Mucosa of rectum (tissue), 2 donors: ENCODE results near the gene OR4D9.

Experiments used
- H3K27ac ChIP-seq, 2 donors: one replicate each; pipeline ENCODE4 v1.7.0; 2013; ENCODE audit warnings: inconsistent platforms in 2 of 2, low read depth in 2 of 2, low read length in 2 of 2
- H3K27me3 ChIP-seq, 2 donors: one replicate each; pipeline ENCODE4 v1.7.0; 2013; ENCODE audit warnings: low read length in 2 of 2; ENCODE audit not compliant: control insufficient read depth in 2 of 2, insufficient read depth in 2 of 2
- H3K36me3 ChIP-seq, 2 donors: one replicate each; pipeline ENCODE4 v1.7.0; 2013; ENCODE audit warnings: low read length in 2 of 2; ENCODE audit not compliant: control insufficient read depth in 2 of 2, insufficient read depth in 2 of 2
- H3K4me1 ChIP-seq, 2 donors: one replicate each; pipeline ENCODE4 v1.7.0; 2013; ENCODE audit warnings: low read length in 2 of 2, mild to moderate bottlenecking in 1 of 2; ENCODE audit not compliant: control insufficient read depth in 2 of 2, insufficient read depth in 2 of 2
- H3K4me3 ChIP-seq, 2 donors: one replicate each; pipeline ENCODE4 v1.7.0; 2013; ENCODE audit warnings: low read length in 2 of 2
- H3K9ac ChIP-seq, 2 donors: one replicate each; pipeline ENCODE4 v1.7.0; 2013; ENCODE audit warnings: low read length in 2 of 2, low read depth in 1 of 2, mild to moderate bottlenecking in 1 of 2
- H3K9me3 ChIP-seq, 2 donors: one replicate each; pipeline ENCODE4 v1.7.0; 2013; ENCODE audit warnings: low read length in 2 of 2; ENCODE audit not compliant: control insufficient read depth in 2 of 2
- donor health status: healthy.
- donor health status: Normal muscosa, but diverticular disease.

The OR4D9 gene

DNA sequence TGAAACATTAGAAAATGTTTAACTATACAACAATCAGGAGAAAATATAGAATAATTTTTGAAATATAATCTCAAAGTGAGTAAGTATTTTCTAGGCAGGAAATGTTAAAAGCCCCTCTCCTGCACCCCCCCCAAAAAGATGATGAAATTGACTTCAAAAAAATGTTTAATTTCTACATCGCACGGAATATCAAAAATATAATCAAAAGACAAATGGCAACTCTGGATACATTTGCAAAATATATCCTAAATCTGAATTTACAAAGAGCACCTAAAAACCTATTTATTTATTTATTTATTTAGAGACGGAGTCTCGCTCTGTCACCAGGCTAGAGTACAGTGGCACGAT, 36.9 kb downstream of the OR4D9 start:
- no peaks in the 10 kb centered on the region for H3K27me3 ChIP-seq
- no peaks in the 10 kb centered on the region for H3K9me3 ChIP-seq
- no peaks in the 10 kb centered on the region for H3K36me3 ChIP-seq
- H3K27ac ChIP-seq: no peak overlapping the region
- no peak overlapping the region for H3K9ac ChIP-seq
- H3K4me1 ChIP-seq: peaks cover 5 to 11% of the 10 kb centered on the region in 2 donors
- H3K4me3 ChIP-seq: no peak overlapping the region

- Histone ChIP-seq H3K27me3 (no peaks in the 10 kb centered on the region), H3K9ac (peak overlapping the region; percentile 66 to 71)
Measured at GRCh38 chr11:59550368-59550841, 39.1 kb downstream of the OR4D9 start.

DNA sequence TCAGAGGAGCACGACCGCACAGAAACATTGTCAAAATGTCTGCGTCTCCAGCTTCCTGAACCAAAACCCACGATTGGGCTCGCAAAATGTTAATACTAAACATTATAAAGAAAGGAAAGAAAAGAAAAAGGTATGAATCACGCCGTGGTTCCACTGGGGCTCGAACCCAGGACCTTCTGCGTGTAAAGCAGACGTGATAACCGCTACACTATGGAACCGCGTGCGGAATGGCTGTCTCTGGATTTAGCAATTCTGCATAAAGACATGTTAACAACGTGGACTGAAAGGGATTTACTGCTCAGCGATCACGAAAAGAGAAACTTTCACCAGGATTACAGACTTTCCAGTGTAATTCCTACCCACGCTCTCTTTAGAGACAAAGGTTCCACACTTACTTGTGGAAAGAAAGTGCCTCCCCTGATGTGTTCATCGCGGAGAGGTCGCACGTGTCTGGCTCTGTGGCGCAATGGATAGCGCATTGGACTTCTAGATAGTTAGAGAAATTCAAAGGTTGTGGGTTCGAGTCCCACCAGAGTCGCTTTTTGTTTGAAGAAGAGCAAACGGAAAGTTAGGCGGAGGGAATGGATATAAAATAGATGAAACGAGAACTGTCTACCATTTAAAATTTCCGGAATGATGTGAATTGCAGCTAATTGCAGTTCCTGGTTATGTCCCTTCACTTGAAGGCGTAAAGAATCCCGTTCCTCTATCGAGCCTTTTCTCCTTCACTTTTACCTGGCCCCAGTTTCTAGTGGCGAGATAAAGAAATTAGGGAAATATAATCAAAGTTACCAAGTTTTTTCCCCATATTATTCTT, 39.7 kb downstream of the OR4D9 start:
- Histone ChIP-seq H3K9ac (peak overlapping the region; percentile 66 to 71), H3K4me3 (peak overlapping the region; percentile 76 to 79), H3K9me3 (no peaks in the 10 kb centered on the region), H3K27me3 (no peaks in the 10 kb centered on the region), H3K4me1 (peaks cover 5 to 11% of the 10 kb centered on the region in 2 donors), H3K27ac (peak overlapping the region; percentile 74 to 77), H3K36me3 (no peaks in the 10 kb centered on the region)

More at GRCh38 chr11:59550368-59550841, 39.1 kb downstream of the OR4D9 start:
- H3K4me1 ChIP-seq: peaks cover 5 to 11% of the 10 kb centered on the region in 2 donors
- H3K4me3 ChIP-seq: peak overlapping the region; percentile 76 to 79
- no peaks in the 10 kb centered on the region for H3K36me3 ChIP-seq
- peak overlapping the region; percentile 74 to 77 for H3K27ac ChIP-seq
- no peaks in the 10 kb centered on the region for H3K9me3 ChIP-seq

DNA sequence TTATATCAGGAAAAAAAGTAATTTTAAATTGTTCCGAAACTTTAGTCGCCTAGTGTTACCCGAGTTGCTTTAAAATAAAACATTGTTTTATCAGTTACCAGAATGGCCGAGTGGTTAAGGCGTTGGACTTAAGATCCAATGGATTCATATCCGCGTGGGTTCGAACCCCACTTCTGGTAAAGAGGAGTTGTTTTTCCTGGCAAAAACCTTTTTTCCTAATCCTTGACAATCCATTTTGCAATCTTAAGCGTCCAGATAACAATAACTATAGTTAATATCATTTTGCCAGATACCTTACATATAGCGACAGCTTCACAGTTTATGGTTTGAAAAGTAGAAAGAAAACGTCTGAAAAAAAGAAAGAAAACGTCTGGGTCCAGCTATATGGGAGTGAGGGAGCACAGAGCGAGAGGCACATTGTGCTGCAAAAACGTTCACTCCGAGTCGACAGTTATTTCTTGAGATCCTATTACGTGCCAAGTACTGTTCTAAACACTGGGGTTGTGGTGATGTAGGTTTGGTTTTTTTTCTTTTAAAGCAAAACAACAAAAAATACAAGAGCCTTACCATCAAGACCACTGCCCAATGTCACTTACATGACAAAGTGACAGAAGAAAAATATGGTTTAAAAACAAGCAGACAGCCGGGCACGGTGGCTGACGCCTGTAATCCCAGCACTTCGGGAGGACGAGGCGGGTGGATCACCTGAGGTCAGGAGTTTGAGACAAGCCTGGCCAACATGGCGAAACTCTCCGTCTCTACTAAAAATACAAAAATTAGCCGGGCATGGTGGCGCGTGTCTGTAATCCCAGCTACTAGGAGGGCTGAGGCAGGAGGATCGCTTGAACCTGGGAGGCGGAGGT, 40.6 kb downstream of the OR4D9 start:
- Histone ChIP-seq H3K36me3 (no peaks in the 10 kb centered on the region), H3K27ac (no peak overlapping the region), H3K4me3 (peak overlapping the region; percentile 76 to 79), H3K4me1 (peaks cover 5 to 11% of the 10 kb centered on the region in 2 donors), H3K27me3 (no peaks in the 10 kb centered on the region), H3K9ac (peak overlapping the region; percentile 66 to 71), H3K9me3 (no peaks in the 10 kb centered on the region)

GRCh38 chr11:59552844-59553243, 41.5 kb downstream of the OR4D9 start:
- Histone ChIP-seq H3K4me1 (peaks cover 5 to 11% of the 10 kb centered on the region in 2 donors), H3K9me3 (no peaks in the 10 kb centered on the region), H3K4me3 (no peak overlapping the region), H3K9ac (no peak overlapping the region), H3K27ac (no peak overlapping the region), H3K36me3 (no peaks in the 10 kb centered on the region), H3K27me3 (no peaks in the 10 kb centered on the region)

DNA sequence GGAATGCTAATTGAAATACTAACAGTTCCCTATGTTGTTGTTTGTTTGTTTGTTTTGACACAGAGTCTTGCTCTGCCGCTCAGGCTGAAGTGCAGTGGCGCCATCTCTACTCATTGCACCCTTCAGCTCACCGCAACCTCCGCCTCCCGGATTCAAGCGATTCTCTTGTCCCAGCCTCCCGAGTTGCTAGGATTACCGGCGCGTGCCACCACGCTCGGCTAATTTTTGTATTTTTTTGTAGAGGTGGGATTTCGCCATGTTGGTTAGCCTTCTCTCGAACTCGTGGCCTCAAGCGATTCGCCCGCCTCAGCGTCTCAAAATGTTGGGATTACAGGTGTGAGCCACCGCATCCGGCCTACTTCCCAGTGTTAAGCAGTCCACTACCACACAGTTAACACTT, 42.0 kb downstream of the OR4D9 start:
- Histone ChIP-seq H3K4me1 (peaks cover 5 to 11% of the 10 kb centered on the region in 2 donors), H3K36me3 (no peaks in the 10 kb centered on the region), H3K9me3 (no peaks in the 10 kb centered on the region), H3K27me3 (no peaks in the 10 kb centered on the region), H3K27ac (no peak overlapping the region), H3K4me3 (no peak overlapping the region), H3K9ac (no peak overlapping the region)

DNA sequence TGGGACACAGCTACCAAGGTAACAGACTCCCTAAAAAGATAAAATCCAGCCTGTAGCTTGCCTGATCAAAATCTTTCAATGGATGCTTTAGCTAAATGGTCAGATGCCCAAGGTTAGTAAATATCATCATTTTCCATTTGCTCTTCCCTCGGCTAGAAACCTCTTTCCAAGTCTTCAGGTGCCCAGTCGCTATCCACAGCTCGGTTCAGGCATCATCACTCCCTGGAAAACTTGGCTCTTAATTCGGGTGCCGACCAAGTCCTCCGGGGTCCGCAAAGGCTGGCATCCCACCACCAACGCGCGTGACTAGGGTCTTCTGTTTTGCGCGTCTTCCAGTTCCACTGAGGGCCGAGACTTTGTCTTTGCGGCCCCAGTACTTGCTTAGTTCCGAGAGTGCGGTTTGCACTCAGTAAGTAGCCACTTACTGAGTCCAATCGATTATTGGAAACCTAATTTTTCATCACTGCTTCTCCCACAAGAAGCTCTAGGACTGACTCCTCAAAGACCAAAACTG, 44.3 kb downstream of the OR4D9 start:
- H3K4me1 ChIP-seq: peaks cover 2 to 11% of the 10 kb centered on the region in 2 donors
- H3K9ac ChIP-seq: no peak overlapping the region
- H3K36me3 ChIP-seq: no peaks in the 10 kb centered on the region
- H3K27me3 ChIP-seq: no peaks in the 10 kb centered on the region
- peak overlapping the region; percentile 17 to 61 for H3K4me3 ChIP-seq
- H3K9me3 ChIP-seq: no peaks in the 10 kb centered on the region
- no peak overlapping the region for H3K27ac ChIP-seq

DNA sequence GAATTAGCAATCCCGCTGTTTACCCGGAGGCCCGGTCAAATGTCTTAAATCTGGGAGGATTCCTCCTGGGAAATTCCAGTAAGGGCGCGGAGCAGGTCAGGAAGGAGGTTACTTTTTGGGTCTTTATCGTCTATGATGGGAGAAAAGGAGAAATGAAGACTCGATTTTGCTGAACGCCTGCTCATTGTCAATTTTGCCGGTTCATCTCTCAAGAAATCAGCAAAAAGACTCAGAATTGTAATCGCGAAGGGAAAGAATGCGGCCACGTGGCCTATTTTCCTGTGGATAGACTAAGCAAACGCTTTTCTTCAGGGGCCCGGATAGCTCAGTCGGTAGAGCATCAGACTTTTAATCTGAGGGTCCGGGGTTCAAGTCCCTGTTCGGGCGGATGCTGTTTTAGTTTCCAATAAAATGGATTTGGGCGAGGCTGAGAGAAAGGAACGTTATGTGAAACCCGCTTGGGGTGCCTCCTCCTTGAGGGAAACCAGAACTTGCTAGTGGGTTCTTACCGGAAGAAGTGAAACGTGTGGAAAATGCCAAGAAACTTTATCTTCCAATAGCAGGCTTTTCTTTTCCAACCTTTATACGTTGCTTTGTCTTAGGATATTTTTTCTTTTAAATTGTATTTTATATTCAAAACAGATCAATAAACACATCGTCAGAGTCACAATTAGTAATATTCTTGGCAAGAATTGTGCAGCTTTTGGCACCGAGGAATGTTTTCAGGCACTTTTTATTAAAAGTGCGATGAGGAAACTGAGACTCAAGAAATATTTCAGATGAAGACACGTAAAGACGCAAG, 45.0 kb downstream of the OR4D9 start:
- peaks cover 2 to 9% of the 10 kb centered on the region in 2 donors for H3K4me1 ChIP-seq
- no peak overlapping the region for H3K27ac ChIP-seq
- no peak overlapping the region for H3K9ac ChIP-seq
- H3K27me3 ChIP-seq: no peaks in the 10 kb centered on the region
- H3K9me3 ChIP-seq: no peaks in the 10 kb centered on the region
- peak overlapping the region; percentile 17 to 61 for H3K4me3 ChIP-seq
- H3K36me3 ChIP-seq: no peaks in the 10 kb centered on the region

DNA sequence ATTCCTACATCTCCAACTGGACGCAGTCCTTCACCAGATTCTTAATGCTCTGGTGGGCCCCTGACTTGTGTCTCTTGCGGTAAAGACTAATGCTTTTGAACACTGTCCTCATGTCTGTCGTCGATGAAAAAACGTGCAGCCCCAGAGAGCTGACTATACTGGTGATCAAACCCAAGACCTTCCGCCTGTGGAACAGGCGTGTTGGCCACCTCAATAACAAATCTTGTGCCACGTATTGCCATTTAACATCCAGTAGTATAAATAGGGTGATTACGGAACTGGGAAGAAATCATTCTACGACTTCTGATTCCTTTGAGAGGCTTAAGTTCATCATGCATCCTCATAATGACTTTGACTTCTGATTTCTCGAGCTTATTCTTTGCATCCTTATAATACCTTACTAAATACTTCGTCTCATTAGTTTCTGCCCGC, 45.6 kb downstream of the OR4D9 start:
- Histone ChIP-seq H3K27ac (no peak overlapping the region), H3K9ac (no peak overlapping the region), H3K4me3 (peak overlapping the region in 1 of 2 donors; percentile 54), H3K9me3 (no peaks in the 10 kb centered on the region), H3K27me3 (no peaks in the 10 kb centered on the region), H3K36me3 (no peaks in the 10 kb centered on the region), H3K4me1 (peaks cover 2 to 9% of the 10 kb centered on the region in 2 donors)
